HepG2 (cell line): ENCODE data around the gene CEBPZOS. TPM values are rescaled to one million over a fixed set of nuclear protein-coding genes. Genes with fewer than 3 reads are reported as not detected.
A peak's percentile ranks its signal among the peaks of the same experiment; 100 is the strongest.

ENCODE experiments used
- ASH2L ChIP-seq: fragments of 300-600, 200-600 bp; sonication (generic); IDR thresholded peaks from 2 replicates; pipeline ENCODE4 v1.7.0; 2017; ENCODE audit warnings: low read depth, mild to moderate bottlenecking, moderate library complexity, mixed read lengths, low read length; ENCODE audit not compliant: insufficient read length
- CEBPB ChIP-seq: IDR thresholded peaks from 2 replicates; pipeline ENCODE4 v1.6.1; 2011; ENCODE audit warnings: low read depth, low read length, improper control_type of control experiment, borderline replicate concordance
- FOXA3 ChIP-seq: IDR thresholded peaks from 2 replicates; pipeline ENCODE4 v1.6.1; 2016; ENCODE audit warnings: missing genetic modification reagents, missing compliant biosample characterization
- HHEX ChIP-seq: IDR thresholded peaks from 2 replicates; pipeline ENCODE4 v1.6.1; 2016; ENCODE audit warnings: control low read depth
- HMG20A ChIP-seq: IDR thresholded peaks from 2 replicates; pipeline ENCODE4 v1.6.1; 2016; ENCODE audit warnings: borderline replicate concordance
- IKZF4 ChIP-seq: sonication (generic); formaldehyde crosslinking; IDR thresholded peaks from 2 replicates; pipeline ENCODE4 v1.5.1; 2020; ENCODE audit warnings: borderline replicate concordance, mild to moderate bottlenecking, low read depth, missing genetic modification reagents; ENCODE audit errors: not compliant biosample characterization
- ISL2 ChIP-seq: sonication (generic); formaldehyde crosslinking; IDR thresholded peaks from 2 replicates; pipeline ENCODE4 v1.5.0; 2020; ENCODE audit warnings: missing genetic modification reagents
- KLF15 ChIP-seq: sonication (generic); formaldehyde crosslinking; IDR thresholded peaks from 2 replicates; pipeline ENCODE4 v1.8.1; 2023; ENCODE audit warnings: borderline replicate concordance, mild to moderate bottlenecking, inconsistent platforms, missing genetic modification reagents, mixed read lengths
- NCOA2 ChIP-seq: sonication (generic); formaldehyde crosslinking; IDR thresholded peaks from 2 replicates; pipeline ENCODE4 v1.8.0; 2022; ENCODE audit warnings: inconsistent platforms
- SNAPC2 ChIP-seq: sonication (generic); formaldehyde crosslinking; IDR thresholded peaks from 2 replicates; pipeline ENCODE4 v1.8.1; 2022; ENCODE audit warnings: mild to moderate bottlenecking, missing genetic modification reagents
- TCF7 ChIP-seq: sonication (generic); IDR thresholded peaks from 2 replicates; pipeline ENCODE4 v1.6.1; 2016; ENCODE audit warnings: antibody characterized with exemption, low read depth
- TOPORS ChIP-seq: sonication (generic); formaldehyde crosslinking; IDR thresholded peaks from 2 replicates; pipeline ENCODE4 v1.8.0; 2023; ENCODE audit warnings: mild to moderate bottlenecking, missing genetic modification reagents
- ZFP36 ChIP-seq: fragments of 150-350 bp; IDR thresholded peaks from 2 replicates; pipeline ENCODE4 v1.6.1; 2018; ENCODE audit warnings: borderline replicate concordance, low read length, low read depth; ENCODE audit not compliant: partially characterized antibody
- ZNF10 ChIP-seq: sonication (generic); formaldehyde crosslinking; IDR thresholded peaks from 2 replicates; pipeline ENCODE4 v1.4.0; 2020; ENCODE audit warnings: mild to moderate bottlenecking, low read depth, missing genetic modification reagents, borderline replicate concordance
- ZNF235 ChIP-seq: sonication (generic); formaldehyde crosslinking; IDR thresholded peaks from 2 replicates; pipeline ENCODE4 v1.8.1; 2023; ENCODE audit warnings: mild to moderate bottlenecking, missing genetic modification reagents, borderline replicate concordance
- polyA plus RNA-seq, 8 experiments: library from polyadenylated mRNA; depleted of rRNA in 3 of 8; stranded (reverse) in 7 of 8; unstranded in 1 of 8; fragments of >200 nt; fragmentation: Illumina TruSeq in 4 of 8; extraction: Trizol in 4 of 8; gene quantifications; 2 replicates each; pipeline versions ENCODE4 v1.2.1 to v1.2.3, GENCODE V29; 2011 to 2016; ENCODE audit warnings: low read depth in 4 of 8, missing spikeins in 1 of 8, mixed read lengths in 1 of 8; ENCODE audit not compliant: insufficient read depth in 1 of 8
- total RNA-seq, 5 experiments: library from RNA; depleted of rRNA; stranded (reverse); fragments of >200 nt; fragmentation: Illumina TruSeq; extraction: Trizol; gene quantifications; 2 replicates each; pipeline ENCODE4 v1.2.3, GENCODE V29; 2016; ENCODE audit warnings: low read depth in 1 of 5
- TF ChIP-seq, protein P1 (sequence below): sonication (generic); formaldehyde crosslinking; conservative IDR thresholded peaks from 2 replicates; pipeline ENCODE4 v1.8.1; 2023; ENCODE audit warnings: missing genetic modification reagents
- TF ChIP-seq, protein P2 (sequence below): sonication (generic); formaldehyde crosslinking; IDR thresholded peaks from 2 replicates; pipeline ENCODE4 v1.5.0; 2020; ENCODE audit warnings: mild to moderate bottlenecking, missing genetic modification reagents, borderline replicate concordance
- TF ChIP-seq, protein P3 (sequence below): sonication (generic); formaldehyde crosslinking; IDR thresholded peaks from 2 replicates; pipeline ENCODE4 v1.4.0; 2020; ENCODE audit warnings: missing genetic modification reagents, borderline replicate concordance
- TF ChIP-seq, protein P4 (sequence below): sonication (generic); formaldehyde crosslinking; IDR thresholded peaks from 2 replicates; pipeline ENCODE4 v1.5.1; 2020; ENCODE audit warnings: missing genetic modification reagents, mild to moderate bottlenecking, borderline replicate concordance

CEBPZOS gene
- total and polyA plus RNA-seq, 2 of the 13 experiments (the other 11 are each of a cell fraction or from before 2014, with no cell fraction given) = 18.6 to 44.7 TPM

DNA sequence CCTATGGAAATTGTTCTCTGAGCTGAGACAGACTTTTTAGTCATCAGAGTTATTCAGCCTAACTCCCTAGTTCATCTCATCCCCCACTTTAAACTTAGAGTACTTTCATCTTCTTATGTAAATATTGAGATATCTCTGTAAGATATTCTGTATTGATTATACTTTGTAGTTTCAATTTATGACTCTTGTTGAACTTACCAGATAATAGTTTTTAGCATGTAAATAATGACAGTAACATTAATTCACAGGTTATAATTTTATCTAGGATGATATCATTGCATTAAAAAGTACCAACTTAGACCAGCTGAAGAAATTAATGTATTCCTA is 24.7 kb upstream of the CEBPZOS start (continued):
- TF ChIP-seq, protein P1, sequence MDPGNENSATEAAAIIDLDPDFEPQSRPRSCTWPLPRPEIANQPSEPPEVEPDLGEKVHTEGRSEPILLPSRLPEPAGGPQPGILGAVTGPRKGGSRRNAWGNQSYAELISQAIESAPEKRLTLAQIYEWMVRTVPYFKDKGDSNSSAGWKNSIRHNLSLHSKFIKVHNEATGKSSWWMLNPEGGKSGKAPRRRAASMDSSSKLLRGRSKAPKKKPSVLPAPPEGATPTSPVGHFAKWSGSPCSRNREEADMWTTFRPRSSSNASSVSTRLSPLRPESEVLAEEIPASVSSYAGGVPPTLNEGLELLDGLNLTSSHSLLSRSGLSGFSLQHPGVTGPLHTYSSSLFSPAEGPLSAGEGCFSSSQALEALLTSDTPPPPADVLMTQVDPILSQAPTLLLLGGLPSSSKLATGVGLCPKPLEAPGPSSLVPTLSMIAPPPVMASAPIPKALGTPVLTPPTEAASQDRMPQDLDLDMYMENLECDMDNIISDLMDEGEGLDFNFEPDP (CRISPR knock-in tag) = no peak
- TF ChIP-seq CEBPB = no peak
- peak; percentile 59 for TF ChIP-seq ASH2L
- TF ChIP-seq TCF7 = peak; percentile 74; the same call in 1 of the 2 replicates
- peak; percentile 82; the same call in 1 of the 2 replicates for TF ChIP-seq ISL2
- no peak for TF ChIP-seq IKZF4 (CRISPR knock-in tag)
- peak; percentile 54; the same call in 1 of the 2 replicates for TF ChIP-seq HHEX
- TF ChIP-seq SNAPC2 = no peak
- TF ChIP-seq, protein P2, sequence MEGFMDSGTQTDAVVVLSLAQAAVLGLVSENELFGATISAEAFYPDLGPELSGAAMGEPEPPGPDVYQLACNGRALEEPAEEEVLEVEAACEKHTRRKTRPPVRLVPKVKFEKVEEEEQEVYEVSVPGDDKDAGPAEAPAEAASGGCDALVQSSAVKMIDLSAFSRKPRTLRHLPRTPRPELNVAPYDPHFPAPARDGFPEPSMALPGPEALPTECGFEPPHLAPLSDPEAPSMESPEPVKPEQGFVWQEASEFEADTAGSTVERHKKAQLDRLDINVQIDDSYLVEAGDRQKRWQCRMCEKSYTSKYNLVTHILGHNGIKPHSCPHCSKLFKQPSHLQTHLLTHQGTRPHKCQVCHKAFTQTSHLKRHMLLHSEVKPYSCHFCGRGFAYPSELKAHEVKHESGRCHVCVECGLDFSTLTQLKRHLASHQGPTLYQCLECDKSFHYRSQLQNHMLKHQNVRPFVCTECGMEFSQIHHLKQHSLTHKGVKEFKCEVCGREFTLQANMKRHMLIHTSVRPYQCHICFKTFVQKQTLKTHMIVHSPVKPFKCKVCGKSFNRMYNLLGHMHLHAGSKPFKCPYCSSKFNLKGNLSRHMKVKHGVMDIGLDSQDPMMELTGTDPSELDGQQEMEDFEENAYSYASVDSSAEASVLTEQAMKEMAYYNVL (CRISPR knock-in tag) = no peak
- TF ChIP-seq, protein P3, sequence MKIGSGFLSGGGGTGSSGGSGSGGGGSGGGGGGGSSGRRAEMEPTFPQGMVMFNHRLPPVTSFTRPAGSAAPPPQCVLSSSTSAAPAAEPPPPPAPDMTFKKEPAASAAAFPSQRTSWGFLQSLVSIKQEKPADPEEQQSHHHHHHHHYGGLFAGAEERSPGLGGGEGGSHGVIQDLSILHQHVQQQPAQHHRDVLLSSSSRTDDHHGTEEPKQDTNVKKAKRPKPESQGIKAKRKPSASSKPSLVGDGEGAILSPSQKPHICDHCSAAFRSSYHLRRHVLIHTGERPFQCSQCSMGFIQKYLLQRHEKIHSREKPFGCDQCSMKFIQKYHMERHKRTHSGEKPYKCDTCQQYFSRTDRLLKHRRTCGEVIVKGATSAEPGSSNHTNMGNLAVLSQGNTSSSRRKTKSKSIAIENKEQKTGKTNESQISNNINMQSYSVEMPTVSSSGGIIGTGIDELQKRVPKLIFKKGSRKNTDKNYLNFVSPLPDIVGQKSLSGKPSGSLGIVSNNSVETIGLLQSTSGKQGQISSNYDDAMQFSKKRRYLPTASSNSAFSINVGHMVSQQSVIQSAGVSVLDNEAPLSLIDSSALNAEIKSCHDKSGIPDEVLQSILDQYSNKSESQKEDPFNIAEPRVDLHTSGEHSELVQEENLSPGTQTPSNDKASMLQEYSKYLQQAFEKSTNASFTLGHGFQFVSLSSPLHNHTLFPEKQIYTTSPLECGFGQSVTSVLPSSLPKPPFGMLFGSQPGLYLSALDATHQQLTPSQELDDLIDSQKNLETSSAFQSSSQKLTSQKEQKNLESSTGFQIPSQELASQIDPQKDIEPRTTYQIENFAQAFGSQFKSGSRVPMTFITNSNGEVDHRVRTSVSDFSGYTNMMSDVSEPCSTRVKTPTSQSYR (CRISPR knock-in tag) = 0 out of 2 replicates have a peak, but pooled peaks have one; percentile 58
- no peak for TF ChIP-seq KLF15
- TF ChIP-seq HMG20A = peak; percentile 67; the same call in 1 of the 2 replicates
- no peak for TF ChIP-seq ZNF235 (CRISPR knock-in tag)
- TF ChIP-seq TOPORS (CRISPR knock-in tag) = no peak
- no peak for TF ChIP-seq ZNF10 (CRISPR knock-in tag)
- peak; percentile 86 for TF ChIP-seq FOXA3 (CRISPR knock-in tag)
- TF ChIP-seq, protein P4, sequence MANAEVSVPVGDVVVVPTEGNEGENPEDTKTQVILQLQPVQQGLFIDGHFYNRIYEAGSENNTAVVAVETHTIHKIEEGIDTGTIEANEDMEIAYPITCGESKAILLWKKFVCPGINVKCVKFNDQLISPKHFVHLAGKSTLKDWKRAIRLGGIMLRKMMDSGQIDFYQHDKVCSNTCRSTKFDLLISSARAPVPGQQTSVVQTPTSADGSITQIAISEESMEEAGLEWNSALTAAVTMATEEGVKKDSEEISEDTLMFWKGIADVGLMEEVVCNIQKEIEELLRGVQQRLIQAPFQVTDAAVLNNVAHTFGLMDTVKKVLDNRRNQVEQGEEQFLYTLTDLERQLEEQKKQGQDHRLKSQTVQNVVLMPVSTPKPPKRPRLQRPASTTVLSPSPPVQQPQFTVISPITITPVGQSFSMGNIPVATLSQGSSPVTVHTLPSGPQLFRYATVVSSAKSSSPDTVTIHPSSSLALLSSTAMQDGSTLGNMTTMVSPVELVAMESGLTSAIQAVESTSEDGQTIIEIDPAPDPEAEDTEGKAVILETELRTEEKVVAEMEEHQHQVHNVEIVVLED (CRISPR knock-in tag) = no peak
- no peak for TF ChIP-seq ZFP36
- TF ChIP-seq NCOA2 = peak; percentile 57; the same call in 1 of the 2 replicates
